Measurements from ENCODE around the gene SIRT7.
A peak's percentile ranks its signal among the peaks of the same experiment; 100 is the strongest.

SIRT7 gene

DNA sequence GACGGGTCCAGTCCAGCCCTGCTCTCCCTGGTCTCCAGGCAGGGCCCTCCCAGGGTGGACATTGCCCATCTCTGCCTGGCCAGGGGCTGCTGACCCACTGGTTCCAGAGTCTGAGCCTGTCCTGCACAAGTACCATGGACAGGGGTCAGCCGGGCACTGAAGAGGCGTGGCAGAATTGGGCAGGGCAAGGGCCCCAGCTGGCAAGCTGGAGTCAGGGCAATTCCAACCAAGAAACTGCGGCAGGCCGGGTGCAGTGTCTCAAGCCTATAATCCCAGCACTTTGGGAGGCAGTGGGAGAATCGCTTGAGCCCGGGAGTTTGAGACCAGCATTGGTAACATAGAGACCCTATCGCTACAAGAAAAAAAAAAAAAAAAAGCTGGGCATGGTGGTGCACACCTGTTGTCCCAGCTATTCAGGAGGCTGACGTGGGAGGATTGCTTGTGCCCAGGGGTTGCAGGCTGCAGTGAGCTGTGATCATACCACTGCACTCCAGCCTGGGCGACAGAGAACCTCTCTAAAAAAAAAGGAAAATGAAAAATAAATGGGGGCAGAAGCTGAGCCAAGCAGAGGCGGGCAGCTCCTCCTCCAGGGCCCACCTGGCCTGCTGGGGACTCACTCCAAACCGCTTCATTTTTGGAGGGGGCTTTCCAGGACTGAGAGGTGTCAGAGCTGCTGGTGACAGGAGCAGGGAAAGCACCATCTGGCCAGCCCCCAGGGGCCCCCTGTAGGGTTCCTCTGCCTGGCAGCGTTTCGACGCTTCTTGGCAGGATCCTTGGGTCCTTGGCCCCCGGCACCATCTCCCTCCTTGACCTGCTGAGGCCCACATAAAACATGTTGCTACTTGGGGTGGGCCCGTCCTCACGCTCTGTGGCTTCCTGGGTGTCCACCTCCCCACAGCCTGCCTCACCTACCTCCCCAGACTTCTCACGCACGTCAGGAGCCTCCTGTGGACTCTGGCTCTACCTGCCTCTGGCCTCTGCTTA, 12.5 kb upstream of the SIRT7 start:
- H3K36me3 ChIP-seq (ENCODE audit: control insufficient read depth in 1 of 2, insufficient read depth in 2 of 2, low read length in 2 of 2) = peaks cover 4 to 10% of the 10 kb centered on the region in 2 experiments
- H4K8ac ChIP-seq (ENCODE audit: low read depth, low read length) = no peak overlapping the region
- H3K27me3 ChIP-seq (ENCODE audit: insufficient read depth, low read length) = no peaks in the 10 kb centered on the region
- H3K79me1 ChIP-seq (ENCODE audit: low read length) = peaks cover 18% of the 10 kb centered on the region
- H3K4me3 ChIP-seq (ENCODE audit: low read depth, low read length) = no peak overlapping the region
- no peak overlapping the region for H3K27ac ChIP-seq (ENCODE audit: low read depth, low read length)
- H2BK5ac ChIP-seq (ENCODE audit: low read depth, low read length, poor library complexity) = no peak overlapping the region
- H3K9me3 ChIP-seq (ENCODE audit: insufficient read depth, low read depth, low read length) = no peaks in the 10 kb centered on the region
- H2AK5ac ChIP-seq (ENCODE audit: low read length) = no peak overlapping the region
- H2AFZ ChIP-seq (ENCODE audit: insufficient read depth, low read length, poor library complexity) = no peak overlapping the region
- H4K12ac ChIP-seq (ENCODE audit: low read depth, low read length) = no peak overlapping the region
- H3K18ac ChIP-seq (ENCODE audit: low read length) = no peak overlapping the region
- no peak overlapping the region for H3K9ac ChIP-seq (ENCODE audit: low read length)
- H2BK120ac ChIP-seq (ENCODE audit: insufficient read depth, low read length, poor library complexity) = no peak overlapping the region
- H3K4ac ChIP-seq (ENCODE audit: low read depth, low read length) = no peak overlapping the region
- peaks cover 14 to 18% of the 10 kb centered on the region in 2 experiments for H3K4me1 ChIP-seq (ENCODE audit: control insufficient read depth in 1 of 2, insufficient read depth in 2 of 2, low read length in 2 of 2)
- no CpG with 5 or more reads among the region's 20 CpGs for WGBS (ENCODE audit: extremely low coverage, insufficient coverage, insufficient read length)
- H3K14ac ChIP-seq (ENCODE audit: low read length) = no peak overlapping the region
- peaks cover 17% of the 10 kb centered on the region for H3K79me2 ChIP-seq (ENCODE audit: control insufficient read depth, insufficient read depth, low read length, poor library complexity)
- no peak overlapping the region for H3K4me2 ChIP-seq (ENCODE audit: low read length)
- H3K23ac ChIP-seq (ENCODE audit: low read length) = no peak overlapping the region
- no peak for DNase-seq
- no peak overlapping the region for H4K91ac ChIP-seq (ENCODE audit: low read depth, low read length)
- H2BK12ac ChIP-seq (ENCODE audit: low read length) = no peak overlapping the region

DNA sequence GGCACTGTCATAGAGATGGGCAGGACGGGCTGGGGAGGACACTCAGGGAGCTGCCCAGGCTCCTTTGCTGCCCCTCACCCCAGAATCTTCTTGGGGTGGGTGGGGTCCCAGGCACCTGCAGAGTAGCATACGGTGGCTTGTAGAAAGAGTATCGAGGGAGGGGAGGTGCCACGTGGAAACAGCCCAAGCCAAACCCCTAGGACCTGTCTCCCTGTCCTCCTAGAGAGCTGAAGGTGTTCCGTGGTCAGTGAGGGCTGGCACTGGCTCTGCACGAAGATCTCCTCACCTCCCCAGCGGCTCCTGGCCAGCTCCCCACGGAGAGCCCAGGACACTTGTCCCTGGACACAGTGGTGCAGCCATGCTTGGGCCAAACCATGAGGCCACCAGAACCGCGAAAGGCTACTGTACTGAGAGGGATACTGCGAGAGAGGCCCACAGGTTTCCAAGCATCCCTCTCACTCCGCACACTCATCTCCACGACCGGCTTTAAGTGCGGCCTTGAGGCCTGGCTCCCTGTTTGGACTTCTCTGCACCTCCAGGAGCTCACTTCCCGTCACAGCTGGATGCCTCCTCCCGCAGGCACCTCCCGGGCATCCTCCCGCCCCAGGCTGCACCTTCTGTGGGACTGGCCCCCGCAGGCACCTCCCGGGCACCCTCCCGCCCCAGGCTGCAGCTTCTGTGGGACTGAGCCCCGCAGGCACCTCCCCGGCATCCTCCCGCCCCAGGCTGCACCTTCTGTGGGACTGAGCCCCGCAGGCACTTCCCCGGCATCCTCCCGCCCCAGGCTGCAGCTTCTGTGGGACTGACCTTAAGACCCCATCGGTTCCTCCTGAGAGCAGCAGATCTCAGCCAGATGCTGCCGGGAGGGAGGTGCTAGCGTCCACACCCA, 11.5 kb upstream of the SIRT7 start:
- no peak overlapping the region for H3K23ac ChIP-seq (ENCODE audit: low read length)
- no peak overlapping the region for H3K27ac ChIP-seq (ENCODE audit: low read depth, low read length)
- H3K4me2 ChIP-seq (ENCODE audit: low read length) = no peak overlapping the region
- H4K8ac ChIP-seq (ENCODE audit: low read depth, low read length) = no peak overlapping the region
- no peak overlapping the region for H2AK5ac ChIP-seq (ENCODE audit: low read length)
- H2BK120ac ChIP-seq (ENCODE audit: insufficient read depth, low read length, poor library complexity) = no peak overlapping the region
- H3K18ac ChIP-seq (ENCODE audit: low read length) = no peak overlapping the region
- no peak overlapping the region for H2BK12ac ChIP-seq (ENCODE audit: low read length)
- H3K14ac ChIP-seq (ENCODE audit: low read length) = no peak overlapping the region
- H3K4ac ChIP-seq (ENCODE audit: low read depth, low read length) = no peak overlapping the region
- peaks cover 18% of the 10 kb centered on the region for H3K79me1 ChIP-seq (ENCODE audit: low read length)
- H4K12ac ChIP-seq (ENCODE audit: low read depth, low read length) = no peak overlapping the region
- H3K9me3 ChIP-seq (ENCODE audit: insufficient read depth, low read depth, low read length) = no peaks in the 10 kb centered on the region
- H2AFZ ChIP-seq (ENCODE audit: insufficient read depth, low read length, poor library complexity) = no peak overlapping the region
- H3K79me2 ChIP-seq (ENCODE audit: control insufficient read depth, insufficient read depth, low read length, poor library complexity) = peaks cover 24% of the 10 kb centered on the region
- H4K91ac ChIP-seq (ENCODE audit: low read depth, low read length) = no peak overlapping the region
- H3K36me3 ChIP-seq (ENCODE audit: control insufficient read depth in 1 of 2, insufficient read depth in 2 of 2, low read length in 2 of 2) = peaks cover 0 to 4% of the 10 kb centered on the region in 2 experiments
- DNase-seq = peak; percentile 58 to 68
- no peak overlapping the region for H3K9ac ChIP-seq (ENCODE audit: low read length)
- H3K4me1 ChIP-seq (ENCODE audit: control insufficient read depth in 1 of 2, insufficient read depth in 2 of 2, low read length in 2 of 2) = peaks cover 22 to 26% of the 10 kb centered on the region in 2 experiments
- H2BK5ac ChIP-seq (ENCODE audit: low read depth, low read length, poor library complexity) = no peak overlapping the region
- H3K4me3 ChIP-seq (ENCODE audit: low read depth, low read length) = no peak overlapping the region
- no peaks in the 10 kb centered on the region for H3K27me3 ChIP-seq (ENCODE audit: insufficient read depth, low read length)
- no CpG with 5 or more reads among the region's 31 CpGs for WGBS (ENCODE audit: extremely low coverage, insufficient coverage, insufficient read length)

DNA sequence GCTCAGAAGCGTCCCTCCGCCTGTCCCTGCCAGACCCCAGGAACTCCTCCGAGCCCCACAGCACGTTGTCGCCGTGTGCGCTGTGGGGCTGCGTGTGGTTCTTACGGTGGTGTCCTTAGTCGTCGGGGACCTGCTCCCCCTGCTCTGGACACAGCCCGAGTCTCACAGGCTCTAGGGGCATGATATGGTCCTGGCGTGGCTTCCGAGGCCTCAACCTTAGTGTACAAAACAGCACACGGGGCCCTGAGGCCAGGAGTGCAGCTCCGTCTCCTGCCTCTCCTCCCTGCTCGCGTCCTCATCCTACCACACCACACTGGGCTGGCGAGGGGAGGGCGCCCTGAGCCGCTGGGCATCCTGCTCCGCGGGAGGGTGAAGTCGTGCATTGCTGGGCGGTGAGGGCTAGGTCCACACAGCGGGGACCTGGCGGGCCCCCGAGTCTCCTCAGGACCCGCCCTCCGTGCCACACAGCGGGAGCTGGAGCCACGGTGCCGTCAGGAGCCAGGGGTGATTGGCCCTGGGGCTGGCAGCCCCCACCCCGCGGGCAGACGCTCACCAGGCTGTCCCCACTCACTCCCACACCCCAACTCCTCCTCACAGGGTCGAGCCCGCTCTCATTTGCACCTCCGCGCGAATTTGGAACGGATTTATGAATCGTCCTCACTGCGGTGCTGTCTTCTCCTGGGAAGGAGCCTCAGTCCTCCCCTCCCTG, 10.7 kb upstream of the SIRT7 start:
- peak overlapping the region; percentile 26 for H2AFZ ChIP-seq (ENCODE audit: insufficient read depth, low read length, poor library complexity)
- peaks cover 30 to 34% of the 10 kb centered on the region in 2 experiments for H3K4me1 ChIP-seq (ENCODE audit: control insufficient read depth in 1 of 2, insufficient read depth in 2 of 2, low read length in 2 of 2)
- no peak overlapping the region for H3K27ac ChIP-seq (ENCODE audit: low read depth, low read length)
- peak overlapping the region; percentile 31 for H3K18ac ChIP-seq (ENCODE audit: low read length)
- peak in 1 of 2 donors; percentile 23 for DNase-seq
- H4K12ac ChIP-seq (ENCODE audit: low read depth, low read length) = no peak overlapping the region
- H3K4me3 ChIP-seq (ENCODE audit: low read depth, low read length) = peak overlapping the region; percentile 62
- peak overlapping the region; percentile 6 for H2BK12ac ChIP-seq (ENCODE audit: low read length)
- peaks cover 31% of the 10 kb centered on the region for H3K79me2 ChIP-seq (ENCODE audit: control insufficient read depth, insufficient read depth, low read length, poor library complexity)
- no peak overlapping the region for H3K9ac ChIP-seq (ENCODE audit: low read length)
- peak overlapping the region; percentile 26 for H3K14ac ChIP-seq (ENCODE audit: low read length)
- no peaks in the 10 kb centered on the region for H3K9me3 ChIP-seq (ENCODE audit: insufficient read depth, low read depth, low read length)
- no peak overlapping the region for H2BK5ac ChIP-seq (ENCODE audit: low read depth, low read length, poor library complexity)
- peak overlapping the region; percentile 6 for H2AK5ac ChIP-seq (ENCODE audit: low read length)
- H3K4ac ChIP-seq (ENCODE audit: low read depth, low read length) = no peak overlapping the region
- peak overlapping the region; percentile 63 for H4K8ac ChIP-seq (ENCODE audit: low read depth, low read length)
- H3K79me1 ChIP-seq (ENCODE audit: low read length) = peaks cover 22% of the 10 kb centered on the region
- H4K91ac ChIP-seq (ENCODE audit: low read depth, low read length) = peak overlapping the region; percentile 63
- WGBS (ENCODE audit: extremely low coverage, insufficient coverage, insufficient read length) = no CpG with 5 or more reads among the region's 44 CpGs
- H2BK120ac ChIP-seq (ENCODE audit: insufficient read depth, low read length, poor library complexity) = no peak overlapping the region
- H3K27me3 ChIP-seq (ENCODE audit: insufficient read depth, low read length) = no peaks in the 10 kb centered on the region
- H3K36me3 ChIP-seq (ENCODE audit: control insufficient read depth in 1 of 2, insufficient read depth in 2 of 2, low read length in 2 of 2) = no peaks in the 10 kb centered on the region
- H3K23ac ChIP-seq (ENCODE audit: low read length) = no peak overlapping the region
- H3K4me2 ChIP-seq (ENCODE audit: low read length) = peak overlapping the region; percentile 81
